ENCODE results near the gene SND1.

DNA sequence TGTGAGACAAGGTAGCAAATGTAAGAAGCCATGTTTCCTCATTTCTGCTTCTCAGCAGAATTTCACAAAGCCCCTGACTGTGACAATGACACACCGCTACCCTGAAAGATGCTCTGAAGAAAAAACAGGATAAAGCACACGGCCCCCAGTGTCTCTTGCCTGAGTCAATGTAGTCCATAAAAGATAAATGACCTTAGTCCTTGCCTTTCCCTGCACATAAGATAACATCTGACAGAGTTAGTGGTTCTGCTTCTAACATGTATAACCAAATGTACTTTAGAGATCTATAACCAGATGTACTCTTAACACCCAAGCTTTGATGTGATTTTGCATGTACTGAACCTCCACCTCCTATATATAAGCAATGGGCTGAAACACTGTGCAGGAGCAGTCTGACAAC, 3.0 kb upstream of the SND1 start:
- TF ChIP-seq, protein P1, sequence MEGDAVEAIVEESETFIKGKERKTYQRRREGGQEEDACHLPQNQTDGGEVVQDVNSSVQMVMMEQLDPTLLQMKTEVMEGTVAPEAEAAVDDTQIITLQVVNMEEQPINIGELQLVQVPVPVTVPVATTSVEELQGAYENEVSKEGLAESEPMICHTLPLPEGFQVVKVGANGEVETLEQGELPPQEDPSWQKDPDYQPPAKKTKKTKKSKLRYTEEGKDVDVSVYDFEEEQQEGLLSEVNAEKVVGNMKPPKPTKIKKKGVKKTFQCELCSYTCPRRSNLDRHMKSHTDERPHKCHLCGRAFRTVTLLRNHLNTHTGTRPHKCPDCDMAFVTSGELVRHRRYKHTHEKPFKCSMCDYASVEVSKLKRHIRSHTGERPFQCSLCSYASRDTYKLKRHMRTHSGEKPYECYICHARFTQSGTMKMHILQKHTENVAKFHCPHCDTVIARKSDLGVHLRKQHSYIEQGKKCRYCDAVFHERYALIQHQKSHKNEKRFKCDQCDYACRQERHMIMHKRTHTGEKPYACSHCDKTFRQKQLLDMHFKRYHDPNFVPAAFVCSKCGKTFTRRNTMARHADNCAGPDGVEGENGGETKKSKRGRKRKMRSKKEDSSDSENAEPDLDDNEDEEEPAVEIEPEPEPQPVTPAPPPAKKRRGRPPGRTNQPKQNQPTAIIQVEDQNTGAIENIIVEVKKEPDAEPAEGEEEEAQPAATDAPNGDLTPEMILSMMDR (IDR thresholded peaks at IDR 0.05), result no peak
- TF ChIP-seq POLR2A (IDR thresholded peaks at IDR 0.05), result no peak

Measured in breast epithelium (tissue), 3 donors.